ENCODE data around the gene GOLGA2.
A peak's percentile ranks its signal among the peaks of the same experiment; 100 is the strongest.

Gene GOLGA2

GRCh38 chr9:128297221-128297773 is 21.5 kb upstream of the GOLGA2 start:
- Histone ChIP-seq H3K14ac (ENCODE audit: low read length) (no peak overlapping the region), H3K27ac (replicated peaks; ENCODE audit: low read length) (no peak overlapping the region), H3K4me2 (ENCODE audit: insufficient read depth, low read length, poor library complexity, severe bottlenecking) (no peak overlapping the region), H3K27me3 (ENCODE audit: control insufficient read depth in 3 of 3, insufficient read depth in 3 of 3, low read depth in 1 of 3, low read length in 3 of 3) (no peaks in the 10 kb centered on the region), H2BK15ac (ENCODE audit: low read length) (no peak overlapping the region), H3K9me3 (replicated peaks in 1 of 2; ENCODE audit: control insufficient read depth in 2 of 2, insufficient read depth in 1 of 2, low read depth in 1 of 2, low read length in 2 of 2) (no peaks in the 10 kb centered on the region), H3K9ac (ENCODE audit: low read depth, low read length, poor library complexity) (no peak overlapping the region), H2AFZ (ENCODE audit: low read length) (no peak overlapping the region), H2BK5ac (ENCODE audit: low read length) (no peak overlapping the region), H3K18ac (ENCODE audit: low read length) (no peak overlapping the region), H2AK5ac (ENCODE audit: low read depth, low read length) (no peak overlapping the region), H3K4me1 (ENCODE audit: control insufficient read depth in 2 of 2, insufficient read depth in 1 of 2, low read depth in 1 of 2, low read length in 2 of 2) (no peaks in the 10 kb centered on the region), H3K4me3 (ENCODE audit: low read length in 2 of 2) (no peak overlapping the region), H2BK12ac (ENCODE audit: low read length) (no peak overlapping the region), H3K79me1 (ENCODE audit: low read depth, low read length) (peaks cover 2% of the 10 kb centered on the region), H4K91ac (ENCODE audit: low read depth, low read length, poor library complexity) (no peak overlapping the region), H3K4ac (ENCODE audit: low read length) (no peak overlapping the region), H4K8ac (ENCODE audit: low read depth, low read length) (no peak overlapping the region), H2BK120ac (ENCODE audit: low read depth, low read length) (no peak overlapping the region), H3K23ac (ENCODE audit: low read depth, low read length, poor library complexity) (no peak overlapping the region), H3K36me3 (replicated peaks in 1 of 2; ENCODE audit: control insufficient read depth in 2 of 2, insufficient read depth in 2 of 2, low read length in 2 of 2) (no peaks in the 10 kb centered on the region)
- no peak for DNase-seq (ENCODE audit: low spot score)
- WGBS, 2 donors (ENCODE audit: extremely low coverage in 2 of 2, insufficient read length in 2 of 2, insufficient replicate concordance in 1 of 2): no CpG with 5 or more reads among the region's 2 CpGs

GRCh38 chr9:128296340-128297220 is 20.8 kb upstream of the GOLGA2 start:
- Histone ChIP-seq H3K79me1 (ENCODE audit: low read depth, low read length) (peaks cover 2% of the 10 kb centered on the region), H3K4me3 (ENCODE audit: low read length in 2 of 2) (peak overlapping the region in 1 of 2 donors; percentile 4), H3K4ac (ENCODE audit: low read length) (no peak overlapping the region), H3K4me2 (ENCODE audit: insufficient read depth, low read length, poor library complexity, severe bottlenecking) (no peak overlapping the region), H3K9me3 (replicated peaks in 1 of 2; ENCODE audit: control insufficient read depth in 2 of 2, insufficient read depth in 1 of 2, low read depth in 1 of 2, low read length in 2 of 2) (no peaks in the 10 kb centered on the region), H2AFZ (ENCODE audit: low read length) (no peak overlapping the region), H3K36me3 (replicated peaks in 1 of 2; ENCODE audit: control insufficient read depth in 2 of 2, insufficient read depth in 2 of 2, low read length in 2 of 2) (no peaks in the 10 kb centered on the region), H3K23ac (ENCODE audit: low read depth, low read length, poor library complexity) (peak overlapping the region; percentile 34), H4K91ac (ENCODE audit: low read depth, low read length, poor library complexity) (no peak overlapping the region), H2BK12ac (ENCODE audit: low read length) (no peak overlapping the region), H3K14ac (ENCODE audit: low read length) (no peak overlapping the region), H3K27ac (replicated peaks; ENCODE audit: low read length) (no peak overlapping the region), H3K4me1 (ENCODE audit: control insufficient read depth in 2 of 2, insufficient read depth in 1 of 2, low read depth in 1 of 2, low read length in 2 of 2) (no peaks in the 10 kb centered on the region), H2BK5ac (ENCODE audit: low read length) (no peak overlapping the region), H4K8ac (ENCODE audit: low read depth, low read length) (no peak overlapping the region), H3K9ac (ENCODE audit: low read depth, low read length, poor library complexity) (no peak overlapping the region), H2AK5ac (ENCODE audit: low read depth, low read length) (no peak overlapping the region), H3K27me3 (ENCODE audit: control insufficient read depth in 3 of 3, insufficient read depth in 3 of 3, low read depth in 1 of 3, low read length in 3 of 3) (no peaks in the 10 kb centered on the region), H2BK15ac (ENCODE audit: low read length) (no peak overlapping the region), H3K18ac (ENCODE audit: low read length) (no peak overlapping the region), H2BK120ac (ENCODE audit: low read depth, low read length) (no peak overlapping the region)
- no CpG with 5 or more reads among the region's 16 CpGs for WGBS, 2 donors (ENCODE audit: extremely low coverage in 2 of 2, insufficient read length in 2 of 2, insufficient replicate concordance in 1 of 2)
- no peak for DNase-seq (ENCODE audit: low spot score)

GRCh38 chr9:128294142-128294541 is 18.3 kb upstream of the GOLGA2 start:
- no peak overlapping the region for H2AFZ ChIP-seq (ENCODE audit: low read length)
- no peak overlapping the region for H3K14ac ChIP-seq (ENCODE audit: low read length)
- H4K8ac ChIP-seq (ENCODE audit: low read depth, low read length): no peak overlapping the region
- no CpG with 5 or more reads among the region's 4 CpGs for WGBS, 2 donors (ENCODE audit: extremely low coverage in 2 of 2, insufficient read length in 2 of 2, insufficient replicate concordance in 1 of 2)
- no peak overlapping the region for H2BK120ac ChIP-seq (ENCODE audit: low read depth, low read length)
- H3K9me3 ChIP-seq (replicated peaks in 1 of 2; ENCODE audit: control insufficient read depth in 2 of 2, insufficient read depth in 1 of 2, low read depth in 1 of 2, low read length in 2 of 2): no peaks in the 10 kb centered on the region
- no peak overlapping the region for H3K27ac ChIP-seq (replicated peaks; ENCODE audit: low read length)
- no peak overlapping the region for H3K18ac ChIP-seq (ENCODE audit: low read length)
- H3K27me3 ChIP-seq (ENCODE audit: control insufficient read depth in 3 of 3, insufficient read depth in 3 of 3, low read depth in 1 of 3, low read length in 3 of 3): no peaks in the 10 kb centered on the region
- no peak overlapping the region for H3K4ac ChIP-seq (ENCODE audit: low read length)
- peaks cover 2% of the 10 kb centered on the region for H3K79me1 ChIP-seq (ENCODE audit: low read depth, low read length)
- H2BK15ac ChIP-seq (ENCODE audit: low read length): no peak overlapping the region
- H2BK12ac ChIP-seq (ENCODE audit: low read length): no peak overlapping the region
- H3K23ac ChIP-seq (ENCODE audit: low read depth, low read length, poor library complexity): peak overlapping the region; percentile 6
- H2AK5ac ChIP-seq (ENCODE audit: low read depth, low read length): no peak overlapping the region
- H3K4me2 ChIP-seq (ENCODE audit: insufficient read depth, low read length, poor library complexity, severe bottlenecking): no peak overlapping the region
- no peak overlapping the region for H3K9ac ChIP-seq (ENCODE audit: low read depth, low read length, poor library complexity)
- DNase-seq (ENCODE audit: low spot score): no peak
- H3K4me1 ChIP-seq (ENCODE audit: control insufficient read depth in 2 of 2, insufficient read depth in 1 of 2, low read depth in 1 of 2, low read length in 2 of 2): no peaks in the 10 kb centered on the region
- H3K36me3 ChIP-seq (replicated peaks in 1 of 2; ENCODE audit: control insufficient read depth in 2 of 2, insufficient read depth in 2 of 2, low read length in 2 of 2): peaks cover 0 to under 1% of the 10 kb centered on the region in 2 donors
- no peak overlapping the region for H2BK5ac ChIP-seq (ENCODE audit: low read length)
- no peak overlapping the region for H3K4me3 ChIP-seq (ENCODE audit: low read length in 2 of 2)
- no peak overlapping the region for H4K91ac ChIP-seq (ENCODE audit: low read depth, low read length, poor library complexity)

- WGBS, 2 donors (ENCODE audit: extremely low coverage in 2 of 2, insufficient read length in 2 of 2, insufficient replicate concordance in 1 of 2): no CpG with 5 or more reads among the region's 4 CpGs
- Histone ChIP-seq H3K4ac (ENCODE audit: low read length) (no peak overlapping the region), H2AFZ (ENCODE audit: low read length) (no peak overlapping the region), H2AK5ac (ENCODE audit: low read depth, low read length) (no peak overlapping the region), H2BK12ac (ENCODE audit: low read length) (no peak overlapping the region), H3K14ac (ENCODE audit: low read length) (no peak overlapping the region), H3K9ac (ENCODE audit: low read depth, low read length, poor library complexity) (no peak overlapping the region), H3K36me3 (replicated peaks in 1 of 2; ENCODE audit: control insufficient read depth in 2 of 2, insufficient read depth in 2 of 2, low read length in 2 of 2) (peaks cover 0 to 11% of the 10 kb centered on the region in 2 donors), H3K4me1 (ENCODE audit: control insufficient read depth in 2 of 2, insufficient read depth in 1 of 2, low read depth in 1 of 2, low read length in 2 of 2) (no peaks in the 10 kb centered on the region), H2BK5ac (ENCODE audit: low read length) (no peak overlapping the region), H2BK15ac (ENCODE audit: low read length) (no peak overlapping the region), H3K27ac (replicated peaks; ENCODE audit: low read length) (no peak overlapping the region), H3K79me1 (ENCODE audit: low read depth, low read length) (peaks cover 2% of the 10 kb centered on the region), H3K9me3 (replicated peaks in 1 of 2; ENCODE audit: control insufficient read depth in 2 of 2, insufficient read depth in 1 of 2, low read depth in 1 of 2, low read length in 2 of 2) (no peaks in the 10 kb centered on the region), H3K4me3 (ENCODE audit: low read length in 2 of 2) (no peak overlapping the region), H3K23ac (ENCODE audit: low read depth, low read length, poor library complexity) (no peak overlapping the region), H3K18ac (ENCODE audit: low read length) (no peak overlapping the region), H3K27me3 (ENCODE audit: control insufficient read depth in 3 of 3, insufficient read depth in 3 of 3, low read depth in 1 of 3, low read length in 3 of 3) (no peaks in the 10 kb centered on the region), H3K4me2 (ENCODE audit: insufficient read depth, low read length, poor library complexity, severe bottlenecking) (no peak overlapping the region), H4K8ac (ENCODE audit: low read depth, low read length) (no peak overlapping the region), H2BK120ac (ENCODE audit: low read depth, low read length) (no peak overlapping the region), H4K91ac (ENCODE audit: low read depth, low read length, poor library complexity) (no peak overlapping the region)
- DNase-seq (ENCODE audit: low spot score): no peak
Observed at GRCh38 chr9:128293091-128293490, 17.3 kb upstream of the GOLGA2 start.

Data from neuronal stem cell (in vitro differentiated cells).